NCI-H2227 (cell line): ENCODE data around the gene C19orf25.

ENCODE experiments used
- DNase-seq: peaks from one replicate; lab custom pipeline; 2025; ENCODE audit not compliant: unreplicated experiment; lab: John Stamatoyannopoulos, UW

C19orf25 gene

GRCh38 chr19:1433119-1434039, 45.6 kb downstream of the C19orf25 start:
- DNase-seq = no peak

GRCh38 chr19:1432507-1432887, 46.5 kb downstream of the C19orf25 start:
- DNase-seq = no peak

- no peak for DNase-seq
Measured at GRCh38 chr19:1431759-1432506, 47.1 kb downstream of the C19orf25 start.

GRCh38 chr19:1430246-1430645, 48.8 kb downstream of the C19orf25 start:
- no peak for DNase-seq

- no peak for DNase-seq
Measured at GRCh38 chr19:1429750-1430149, 49.3 kb downstream of the C19orf25 start.

GRCh38 chr19:1428738-1429391, 50.1 kb downstream of the C19orf25 start:
- DNase-seq = no peak

- no peak for DNase-seq
Measured at GRCh38 chr19:1427221-1427920, 51.6 kb downstream of the C19orf25 start.

- no peak for DNase-seq
Measured at GRCh38 chr19:1426736-1427135, 52.3 kb downstream of the C19orf25 start.

GRCh38 chr19:1425902-1426301, 53.1 kb downstream of the C19orf25 start:
- DNase-seq = no peak

GRCh38 chr19:1425102-1425837, 53.7 kb downstream of the C19orf25 start:
- DNase-seq = no peak

GRCh38 chr19:1424192-1424955, 54.6 kb downstream of the C19orf25 start:
- peak; percentile 18 for DNase-seq

- DNase-seq = no peak
Measured at GRCh38 chr19:1423436-1424191, 55.4 kb downstream of the C19orf25 start.
